Stomach (tissue), 9 donors: Measurements from ENCODE around the gene RUFY4. TPM values are rescaled to one million over a fixed set of nuclear protein-coding genes. Genes with fewer than 3 reads are reported as not detected.

ENCODE experiments used
- DNase-seq, 2 donors: peaks; one replicate each; pipeline versions ENCODE4 v3.0.0 to v3.0.0-alpha.2; 2013 to 2019
- H3K27ac ChIP-seq, 5 donors: fragments of 200-600 bp in 4 of 5; sonication (generic) in 4 of 5; one replicate each; pipeline ENCODE4 v1.5.1; 2013 to 2019; ENCODE audit warnings: mild to moderate bottlenecking in 1 of 5, moderate library complexity in 1 of 5
- H3K27me3 ChIP-seq, 3 donors: fragments of 200-600 bp; sonication (generic); one replicate each; pipeline ENCODE4 v1.5.1; 2017 to 2019; ENCODE audit warnings: mixed run types in 1 of 3
- H3K36me3 ChIP-seq, 4 donors: fragments of 200-600 bp; sonication (generic); 1 replicate in 3 of 4; 2 replicates in 1 of 4; pipeline ENCODE4 v1.5.1; 2016 to 2019
- H3K4me1 ChIP-seq, 4 donors: fragments of 200-600 bp; sonication (generic); one replicate each; pipeline ENCODE4 v1.5.1; 2016 to 2019
- H3K4me3 ChIP-seq, 4 donors: fragments of 200-600 bp; sonication (generic) in 3 of 4; one replicate each; pipeline ENCODE4 v1.5.1; 2016 to 2019; ENCODE audit warnings: mild to moderate bottlenecking in 1 of 4
- H3K9me3 ChIP-seq, 4 donors: fragments of 200-600 bp; sonication (generic); one replicate each; pipeline ENCODE4 v1.5.1; 2016 to 2019
- CTCF ChIP-seq, 7 experiments: fragments of 450-650 bp in 4 of 7; fragments of 200-600 bp in 3 of 7; sonication (generic) in 3 of 7; IDR thresholded peaks; one replicate each; pipeline ENCODE4 v1.5.1; 2016 to 2019; ENCODE audit warnings: antibody characterized with exemption in 7 of 7, control low read depth in 2 of 7, mild to moderate bottlenecking in 1 of 7
- EP300 ChIP-seq: sonication (generic); formaldehyde crosslinking; IDR thresholded peaks from one replicate; pipeline ENCODE4 v1.6.1; 2017; ENCODE audit warnings: antibody characterized with exemption
- POLR2A ChIP-seq, 4 donors: fragments of 450-650 bp; IDR thresholded peaks; one replicate each; pipeline ENCODE4 v1.6.1; 2016; ENCODE audit warnings: antibody characterized with exemption in 4 of 4, control low read depth in 2 of 4, mild to moderate bottlenecking in 1 of 4, moderate library complexity in 1 of 4
- POLR2AphosphoS5 ChIP-seq, 3 donors: sonication (generic); formaldehyde crosslinking; IDR thresholded peaks; one replicate each; pipeline ENCODE4 v1.6.1; 2016; ENCODE audit warnings: antibody characterized with exemption in 3 of 3
- WGBS, 5 donors: extraction: QIAGEN DNeasy Blood & Tissue Kit in 3 of 5; methylation state at CpG; one replicate each; pipeline versions ENCODE4 v1.1.5 to v1.1.7; 2013 to 2018; 5-methylcytosine and 5-hydroxymethylcytosine counted together
- intact Hi-C: fragments of 100-400 bp; cut with DNase I; formaldehyde crosslinking; loops from one replicate; pipeline ENCODE4 v1.15.1; 2023; ENCODE audit warnings: low total_unique reads
- polyA plus RNA-seq, 3 donors: library from polyadenylated mRNA; stranded (reverse); fragments of 200-250 nt; gene quantifications; one replicate each; pipeline ENCODE4 v1.2.3, GENCODE V29; 2013
- total RNA-seq, 5 donors: library from RNA; depleted of rRNA; stranded (reverse); fragments of >200 nt; gene quantifications; one replicate each; pipeline versions ENCODE4 v1.1.0 to v1.2.3, GENCODE V29; 2014 to 2016
- donor health status: healthy with polysubstance abuse.
- donor health status: Bipolar disorder and iron deficiency.
- donor health status: healthy.

Gene RUFY4
- total and polyA plus RNA-seq, 8 donors = 0.12 to 0.43 TPM; not detected in 6

- no peaks in the 10 kb centered on the region for H3K27me3 ChIP-seq
- WGBS, 5 donors = 55 to 70% (median 65%) methylated on average over 17 of the region's 17 CpGs
- no peaks in the 10 kb centered on the region for H3K36me3 ChIP-seq
- H3K9me3 ChIP-seq = no peaks in the 10 kb centered on the region
- peaks cover 18 to 47% (median 42%) of the 10 kb centered on the region in 4 donors for H3K4me1 ChIP-seq
- TF ChIP-seq POLR2AphosphoS5 (IDR thresholded peaks at IDR 0.05) (peak in 1 of 3 donors; percentile 52), CTCF (IDR thresholded peaks at IDR 0.05) (no peak), POLR2A (IDR thresholded peaks at IDR 0.05) (no peak), EP300 (no peak)
- no peak overlapping the region for H3K4me3 ChIP-seq
- intact Hi-C loops = no loop called here
- DNase-seq = peak in 1 of 2 donors; percentile 95
- peak overlapping the region in 2 of 5 donors; percentile 41 to 46 for H3K27ac ChIP-seq
Measured at GRCh38 chr2:218026676-218027425, 42.2 kb upstream of the RUFY4 start.

GRCh38 chr2:218027426-218028188 lies 41.4 kb upstream of the RUFY4 start:
- WGBS, 5 donors = 90 to 93% (median 91%) methylated on average over 6 of the region's 6 CpGs
- Histone ChIP-seq H3K27me3 (no peaks in the 10 kb centered on the region), H3K9me3 (no peaks in the 10 kb centered on the region), H3K27ac (peak overlapping the region in 2 of 5 donors; percentile 14 to 46), H3K4me1 (peaks cover 18 to 52% (median 42%) of the 10 kb centered on the region in 4 donors), H3K4me3 (no peak overlapping the region), H3K36me3 (no peaks in the 10 kb centered on the region)
- TF ChIP-seq CTCF (IDR thresholded peaks at IDR 0.05) = no peak
- DNase-seq = peak in 1 of 2 donors; percentile 13
- intact Hi-C loops = no loop called here

GRCh38 chr2:218028189-218028495 lies 40.9 kb upstream of the RUFY4 start:
- Histone ChIP-seq H3K4me3 (no peak overlapping the region), H3K9me3 (no peaks in the 10 kb centered on the region), H3K36me3 (no peaks in the 10 kb centered on the region), H3K27me3 (no peaks in the 10 kb centered on the region), H3K4me1 (peaks cover 18 to 52% (median 42%) of the 10 kb centered on the region in 4 donors), H3K27ac (peak overlapping the region in 3 of 5 donors; percentile 14 to 39 (median 25))
- TF ChIP-seq POLR2A (IDR thresholded peaks at IDR 0.05) (no peak), EP300 (no peak), CTCF (IDR thresholded peaks at IDR 0.05) (no peak), POLR2AphosphoS5 (IDR thresholded peaks at IDR 0.05) (no peak)
- peak in 1 of 2 donors; percentile 22 for DNase-seq
- WGBS, 5 donors = 66 to 85% (median 73%) methylated on average over 2 of the region's 2 CpGs
- intact Hi-C loops = no loop called here

- peak overlapping the region in 3 of 5 donors; percentile 14 to 39 (median 25) for H3K27ac ChIP-seq
- DNase-seq = peak; percentile 48 to 71
- peaks cover 0 to 5% (median 0%) of the 10 kb centered on the region in 3 donors for H3K27me3 ChIP-seq
- H3K9me3 ChIP-seq = no peaks in the 10 kb centered on the region
- no peak for TF ChIP-seq EP300
- no peak for TF ChIP-seq CTCF (IDR thresholded peaks at IDR 0.05)
- no peak for TF ChIP-seq POLR2AphosphoS5 (IDR thresholded peaks at IDR 0.05)
- TF ChIP-seq POLR2A (IDR thresholded peaks at IDR 0.05) = no peak
- peaks cover 18 to 52% (median 44%) of the 10 kb centered on the region in 4 donors for H3K4me1 ChIP-seq
- H3K36me3 ChIP-seq = no peaks in the 10 kb centered on the region
- no peak overlapping the region for H3K4me3 ChIP-seq
- intact Hi-C loops = no loop called here
- 37 to 47% (median 43%) methylated on average over 5 to 6 of the region's 6 CpGs for whole genome bisulfite sequencing, 5 donors
Measured at GRCh38 chr2:218028562-218029348, 40.3 kb upstream of the RUFY4 start.
